ENCODE data around the gene ANAPC16. TPM values are rescaled to one million over a fixed set of nuclear protein-coding genes. Genes with fewer than 3 reads are reported as not detected.

The ANAPC16 gene
- total and polyA plus RNA-seq, 2 experiments from 2014 or later, result 69.6 to 97.9 TPM

GRCh38 chr10:72239409-72239808 lies 23.6 kb downstream of the ANAPC16 start:
- no peaks in the 10 kb centered on the region for H3K9me3 ChIP-seq (ENCODE audit: low read depth)

GRCh38 chr10:72240371-72240770 lies 24.6 kb downstream of the ANAPC16 start:
- Histone ChIP-seq H3K27ac (no peak overlapping the region), H3K79me2 (ENCODE audit: insufficient read depth) (no peaks in the 10 kb centered on the region), H3F3A (ENCODE audit: insufficient read depth) (peaks cover 24% of the 10 kb centered on the region), H3K9ac (no peak overlapping the region), H3K4me2 (ENCODE audit: unreplicated experiment) (no peak overlapping the region), H3K36me3 (ENCODE audit: low read depth) (0 out of 2 replicates have a peak, but pooled peaks cover 7% of the 10 kb centered on the region), H3K9me3 (ENCODE audit: low read depth) (no peaks in the 10 kb centered on the region), H2AFZ (no peak overlapping the region), H3K4me1 (ENCODE audit: insufficient read depth) (peaks cover 20% of the 10 kb centered on the region), H3K27me3 (replicated peaks; ENCODE audit: insufficient read depth) (no peaks in the 10 kb centered on the region), H3K9me2 (ENCODE audit: insufficient read depth) (no peaks in the 10 kb centered on the region), H4K20me1 (ENCODE audit: insufficient read depth) (no peaks in the 10 kb centered on the region), H3K4me3 (no peak overlapping the region)
- 90 to 96% methylated on average over 7 of the region's 7 CpGs for WGBS, 2 experiments (ENCODE audit: low coverage in 1 of 2, low lambda C conversion rate in 2 of 2, missing lambda C conversion rate in 2 of 2)
- no peak for DNase-seq
- in situ Hi-C loops (cut with MboI), result no loop called here
- TF ChIP-seq EZH2 (IDR thresholded peaks at IDR 0.05; ENCODE audit: insufficient read depth, poor library complexity, severe bottlenecking), result no peak

More at GRCh38 chr10:72239409-72239808, 23.6 kb downstream of the ANAPC16 start:
- Histone ChIP-seq H3F3A (ENCODE audit: insufficient read depth) (peaks cover 16% of the 10 kb centered on the region), H3K9ac (no peak overlapping the region), H3K4me2 (ENCODE audit: unreplicated experiment) (no peak overlapping the region), H3K4me3 (no peak overlapping the region), H3K4me1 (ENCODE audit: insufficient read depth) (peaks cover 11% of the 10 kb centered on the region), H3K27ac (no peak overlapping the region), H3K27me3 (replicated peaks; ENCODE audit: insufficient read depth) (no peaks in the 10 kb centered on the region), H2AFZ (no peak overlapping the region), H4K20me1 (ENCODE audit: insufficient read depth) (no peaks in the 10 kb centered on the region), H3K9me2 (ENCODE audit: insufficient read depth) (no peaks in the 10 kb centered on the region), H3K79me2 (ENCODE audit: insufficient read depth) (no peaks in the 10 kb centered on the region), H3K36me3 (ENCODE audit: low read depth) (peaks cover 10% of the 10 kb centered on the region; the same call in 1 of the 2 replicates)
- in situ Hi-C loops (cut with MboI), result no loop called here
- no peak for TF ChIP-seq EZH2phosphoT487 (IDR thresholded peaks at IDR 0.05; ENCODE audit: insufficient read depth, low read depth)
- TF ChIP-seq EZH2 (IDR thresholded peaks at IDR 0.05; ENCODE audit: insufficient read depth, poor library complexity, severe bottlenecking), result no peak
- no peak for DNase-seq
- 86 to 100% methylated on average over 1 of the region's 1 CpG for WGBS, 2 experiments (ENCODE audit: low coverage in 1 of 2, low lambda C conversion rate in 2 of 2, missing lambda C conversion rate in 2 of 2)

GRCh38 chr10:72241691-72242252 lies 26.0 kb downstream of the ANAPC16 start:
- no peaks in the 10 kb centered on the region for H3K9me3 ChIP-seq (ENCODE audit: low read depth)
- H3K9me2 ChIP-seq (ENCODE audit: insufficient read depth), result no peaks in the 10 kb centered on the region
- H3K27ac ChIP-seq, result no peak overlapping the region
- no peak overlapping the region for H3K9ac ChIP-seq
- no peak overlapping the region for H3K4me3 ChIP-seq
- H4K20me1 ChIP-seq (ENCODE audit: insufficient read depth), result no peaks in the 10 kb centered on the region
- peaks cover 24% of the 10 kb centered on the region for H3F3A ChIP-seq (ENCODE audit: insufficient read depth)
- 90 to 92% methylated on average over 8 of the region's 8 CpGs for WGBS, 2 experiments (ENCODE audit: low coverage in 1 of 2, low lambda C conversion rate in 2 of 2, missing lambda C conversion rate in 2 of 2)
- H3K27me3 ChIP-seq (replicated peaks; ENCODE audit: insufficient read depth), result no peaks in the 10 kb centered on the region
- in situ Hi-C loops (cut with MboI), result no loop called here
- no peak for TF ChIP-seq EZH2phosphoT487 (IDR thresholded peaks at IDR 0.05; ENCODE audit: insufficient read depth, low read depth)
- TF ChIP-seq EZH2 (IDR thresholded peaks at IDR 0.05; ENCODE audit: insufficient read depth, poor library complexity, severe bottlenecking), result no peak
- peaks cover 20% of the 10 kb centered on the region for H3K4me1 ChIP-seq (ENCODE audit: insufficient read depth)
- H3K79me2 ChIP-seq (ENCODE audit: insufficient read depth), result no peaks in the 10 kb centered on the region
- no peaks in the 10 kb centered on the region for H3K36me3 ChIP-seq (ENCODE audit: low read depth)
- no peak overlapping the region for H2AFZ ChIP-seq
- no peak for DNase-seq
- no peak overlapping the region for H3K4me2 ChIP-seq (ENCODE audit: unreplicated experiment)

GRCh38 chr10:72242675-72243074 lies 26.9 kb downstream of the ANAPC16 start:
- Histone ChIP-seq H3K27ac (no peak overlapping the region), H3F3A (ENCODE audit: insufficient read depth) (peaks cover 24% of the 10 kb centered on the region), H3K4me1 (ENCODE audit: insufficient read depth) (peaks cover 20% of the 10 kb centered on the region), H3K9me3 (ENCODE audit: low read depth) (no peaks in the 10 kb centered on the region), H3K36me3 (ENCODE audit: low read depth) (no peaks in the 10 kb centered on the region), H3K4me3 (no peak overlapping the region), H3K27me3 (replicated peaks; ENCODE audit: insufficient read depth) (no peaks in the 10 kb centered on the region), H4K20me1 (ENCODE audit: insufficient read depth) (no peaks in the 10 kb centered on the region), H2AFZ (no peak overlapping the region), H3K9me2 (ENCODE audit: insufficient read depth) (no peaks in the 10 kb centered on the region), H3K9ac (no peak overlapping the region), H3K4me2 (ENCODE audit: unreplicated experiment) (no peak overlapping the region), H3K79me2 (ENCODE audit: insufficient read depth) (no peaks in the 10 kb centered on the region)
- in situ Hi-C loops (cut with MboI), result no loop called here
- peak; percentile 22 for DNase-seq
- 58 to 81% methylated on average over 3 to 4 of the region's 4 CpGs for WGBS, 2 experiments (ENCODE audit: low coverage in 1 of 2, low lambda C conversion rate in 2 of 2, missing lambda C conversion rate in 2 of 2)
- no peak for TF ChIP-seq EZH2phosphoT487 (IDR thresholded peaks at IDR 0.05; ENCODE audit: insufficient read depth, low read depth)
- TF ChIP-seq EZH2 (IDR thresholded peaks at IDR 0.05; ENCODE audit: insufficient read depth, poor library complexity, severe bottlenecking), result no peak
